Hair follicle dermal papilla cell (primary cell): ENCODE measurements around the gene EDA. TPM values are rescaled to one million over a fixed set of nuclear protein-coding genes. Genes with fewer than 3 reads are reported as not detected.

ENCODE experiments used
- small RNA-seq: library from RNA; depleted of rRNA; stranded (forward); fragments of <200 nt; gene quantifications from one replicate; pipeline ENCODE3, GENCODE V24; 2012
- total RNA-seq: library from RNA; depleted of rRNA; stranded (reverse); fragments of >200 nt; gene quantifications from 2 replicates; pipeline ENCODE4 v1.2.3, GENCODE V29; 2012

The EDA gene
- total RNA-seq, result 1.8 and 2.6 TPM in 2 replicates

DNA sequence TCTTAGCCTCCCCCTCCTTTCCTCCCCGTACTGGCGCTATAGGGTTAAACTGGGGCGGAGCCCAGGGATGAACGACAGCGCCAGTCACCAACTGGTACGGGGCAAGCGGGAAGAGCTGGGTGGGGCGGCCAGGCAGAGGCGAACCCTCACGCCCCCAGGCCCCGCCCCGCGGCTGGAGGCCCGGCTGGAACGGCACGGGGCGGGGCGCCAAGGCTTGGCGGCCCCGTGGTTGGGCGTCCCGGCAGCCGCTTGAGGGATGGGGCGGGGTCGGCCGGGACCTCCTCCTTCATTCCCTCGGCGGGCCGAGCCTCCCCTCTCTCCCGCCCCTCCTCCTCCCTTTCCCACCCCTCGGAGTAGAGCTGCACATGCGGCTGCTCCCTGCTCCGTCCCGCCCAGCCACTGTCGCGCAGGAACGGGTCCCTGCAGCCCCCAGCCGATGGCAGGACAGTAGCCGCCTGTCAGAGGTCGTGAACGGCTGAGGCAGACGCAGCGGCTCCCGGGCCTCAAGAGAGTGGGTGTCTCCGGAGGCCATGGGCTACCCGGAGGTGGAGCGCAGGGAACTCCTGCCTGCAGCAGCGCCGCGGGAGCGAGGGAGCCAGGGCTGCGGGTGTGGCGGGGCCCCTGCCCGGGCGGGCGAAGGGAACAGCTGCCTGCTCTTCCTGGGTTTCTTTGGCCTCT is at the start of gene EDA:
TSS of gene EDA (plus strand) at position 335 of the 678 bp plus-strand sequence.

DNA sequence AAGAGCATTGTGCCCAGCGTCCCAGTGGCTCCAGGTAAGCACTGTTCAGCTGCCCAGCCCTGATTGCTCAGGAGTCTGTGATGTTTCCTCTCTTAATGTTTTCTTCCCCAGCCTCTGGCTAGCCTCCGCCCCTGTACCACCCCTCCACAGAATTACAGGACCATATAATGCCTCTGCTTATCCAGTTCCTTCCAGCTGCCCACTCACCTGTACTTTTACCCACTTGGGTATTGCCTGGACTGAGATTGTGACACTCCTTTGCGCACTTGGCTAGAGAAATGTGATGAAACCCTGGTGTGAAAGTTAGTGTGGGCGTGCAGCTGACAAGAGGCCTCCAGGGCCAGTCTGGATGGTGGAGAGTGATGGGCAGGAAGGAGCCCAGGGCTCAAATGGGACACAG is 434.0 kb downstream of the EDA start, which contains the start of gene AWAT2:
TSS of gene AWAT2 (minus strand) at position 14 of the 400 bp plus-strand sequence. CDS start at position 8, 6 bp downstream.

DNA sequence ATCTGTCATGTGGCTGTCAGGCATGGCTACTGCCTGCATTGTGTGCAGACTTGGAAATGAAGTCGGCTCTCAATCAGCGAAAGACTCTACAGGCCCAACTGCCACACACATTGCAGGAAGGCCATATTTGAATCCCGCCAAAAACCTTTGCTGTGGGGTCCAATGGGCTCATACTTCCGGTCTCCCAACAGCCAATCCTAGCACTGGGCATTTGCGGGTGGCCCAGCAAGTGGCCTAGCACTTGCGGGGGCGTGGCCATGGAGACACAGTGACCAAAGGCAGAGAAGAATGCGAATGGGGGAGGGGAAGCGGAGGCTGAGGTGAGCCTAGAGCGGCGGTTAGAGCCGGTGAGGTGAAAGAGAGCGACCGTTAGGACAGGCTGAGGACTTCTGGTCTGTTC is 446.2 kb downstream of the EDA start, which contains the start of gene OTUD6A:
TSS of gene OTUD6A (plus strand) at position 382 of the 400 bp plus-strand sequence. CDS start 68 bp downstream, outside the sequence.

Small RNAs within 50 kb of the gene (small RNA-seq; reads per million reads assigned to genes)
- gene MIR676, result 1.5 reads per million, percentile 35 among the genes with 10 or more reads in this experiment
- gene RF00012, result not detected

Other genes with a start within 250 kb of the EDA start
- not detected in 2 replicates for gene NALF2, start 111.8 kb upstream of the EDA start, total RNA-seq